Middle frontal gyrus (tissue), 1 donor: ENCODE data around the gene IL13.
"Not testable (repeated sequence)": the region's sequence is repeated elsewhere in the genome, so short reads cannot be mapped to it uniquely, and the experiment has no call there.

Source experiments
- DNase-seq: peaks from one replicate; pipeline ENCODE4 v3.0.0-alpha.2; 2015; ENCODE audit warnings: low spot score; ENCODE audit errors: extremely low spot score

The IL13 gene

GRCh38 chr5:132657676-132658380, at the start of gene IL13:
Gene IL13, plus strand, starts transcription at chr5:132658173. Its CDS starts 14 bp downstream, at chr5:132658187.
- DNase-seq: no peak

- DNase-seq: no peak
Observed at GRCh38 chr5:132611965-132612364, 46.0 kb upstream of the IL13 start.

DNA sequence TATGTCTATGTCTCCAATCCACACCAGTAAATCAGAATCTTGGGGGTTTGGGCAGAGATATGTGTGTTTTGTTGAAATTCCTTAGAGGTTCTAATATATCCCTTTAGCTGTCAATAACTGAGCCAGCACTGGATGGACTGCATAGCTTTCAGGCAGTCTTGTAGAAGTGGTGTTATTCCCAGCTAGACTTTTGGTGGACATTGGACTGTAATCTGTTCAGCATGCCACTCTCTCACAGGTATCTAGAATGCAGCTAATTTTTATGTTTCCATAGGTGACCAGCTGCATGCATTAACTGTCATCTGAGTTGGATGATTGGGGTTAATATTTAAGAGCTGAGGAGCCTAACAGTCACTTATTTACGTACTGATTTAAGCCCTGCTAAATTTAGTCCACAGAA, 45.1 kb upstream of the IL13 start:
- DNase-seq: no peak

DNA sequence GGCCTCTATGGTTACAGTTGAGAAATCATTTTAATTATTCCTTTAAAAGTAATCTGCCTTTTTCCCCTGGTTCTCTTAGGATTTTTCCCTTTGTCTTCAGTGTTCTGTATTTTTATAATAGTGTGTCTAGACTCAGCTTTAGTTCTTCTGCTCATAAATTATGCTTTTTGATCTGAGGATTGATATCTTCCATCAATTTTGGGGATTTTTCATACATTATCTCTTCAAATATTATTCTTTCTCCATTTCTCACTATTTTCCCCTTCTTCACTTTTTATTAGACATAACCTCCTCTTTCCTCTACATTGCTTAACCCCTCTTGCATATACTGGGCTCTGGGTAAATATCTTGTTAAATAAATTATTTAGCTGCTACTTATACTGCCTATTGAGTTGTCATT, 36.3 kb upstream of the IL13 start:
- no peak for DNase-seq

DNA sequence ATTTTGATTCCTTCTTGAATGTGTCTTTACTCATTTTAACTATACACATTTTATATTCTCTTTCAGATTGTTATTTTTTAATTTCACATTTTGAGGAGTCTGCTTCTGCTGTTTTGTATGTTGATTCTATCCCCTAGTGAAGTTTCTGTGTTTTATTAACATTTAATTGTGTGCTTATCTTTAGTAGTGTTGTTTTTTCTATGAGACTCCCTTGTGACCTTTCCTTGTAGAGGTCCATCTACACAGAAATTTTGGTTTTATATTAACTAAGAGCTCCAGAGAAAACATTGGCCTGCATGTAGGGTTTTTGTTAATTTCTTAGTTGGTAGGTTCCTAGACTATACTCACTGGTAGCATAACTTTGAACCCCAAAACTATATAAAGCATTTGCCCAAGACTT, 35.4 kb upstream of the IL13 start:
- no peak for DNase-seq

DNA sequence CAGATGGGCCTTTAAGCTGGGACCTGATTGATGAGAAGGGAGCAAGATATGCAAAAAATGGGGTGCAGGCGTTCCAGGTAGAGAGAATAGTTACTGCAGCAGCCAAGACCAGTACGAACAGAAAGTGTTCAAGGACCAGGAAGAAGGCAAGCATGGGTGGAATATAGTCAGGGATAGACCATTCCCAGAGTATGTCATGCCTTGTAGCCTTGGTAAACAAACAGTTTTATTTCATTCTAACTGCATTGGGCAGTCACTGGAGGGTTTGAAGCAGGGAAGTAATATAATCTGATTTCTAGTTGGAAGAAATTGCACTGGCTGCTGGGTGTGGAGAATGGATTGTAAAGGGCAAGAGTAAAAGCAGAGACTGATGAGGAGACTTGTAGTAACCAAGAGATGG, 30.5 kb upstream of the IL13 start:
- DNase-seq: no peak

DNA sequence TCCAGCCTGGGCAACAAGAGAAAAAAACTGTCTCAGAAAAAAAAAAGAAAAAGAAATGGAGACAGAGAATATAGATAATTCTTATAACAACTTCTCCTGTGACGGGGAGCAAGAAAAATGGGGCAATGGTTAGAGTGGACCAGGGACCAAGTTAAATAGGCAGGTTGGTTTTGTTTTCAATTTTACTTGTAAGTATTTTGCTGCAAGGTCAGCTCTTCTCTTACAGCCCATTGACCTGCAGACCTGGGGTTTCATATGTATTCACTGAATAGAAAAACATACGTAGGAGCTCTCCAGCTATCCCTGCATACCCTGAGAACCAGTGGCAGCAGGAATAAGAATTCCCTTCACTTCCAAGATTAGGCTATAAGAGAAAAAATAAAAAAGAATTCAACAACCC, 29.2 kb upstream of the IL13 start:
- no peak for DNase-seq

GRCh38 chr5:132629230-132629944, 28.6 kb upstream of the IL13 start:
- no peak for DNase-seq

GRCh38 chr5:132633587-132633986, 24.4 kb upstream of the IL13 start:
- not testable (repeated sequence) for DNase-seq

DNA sequence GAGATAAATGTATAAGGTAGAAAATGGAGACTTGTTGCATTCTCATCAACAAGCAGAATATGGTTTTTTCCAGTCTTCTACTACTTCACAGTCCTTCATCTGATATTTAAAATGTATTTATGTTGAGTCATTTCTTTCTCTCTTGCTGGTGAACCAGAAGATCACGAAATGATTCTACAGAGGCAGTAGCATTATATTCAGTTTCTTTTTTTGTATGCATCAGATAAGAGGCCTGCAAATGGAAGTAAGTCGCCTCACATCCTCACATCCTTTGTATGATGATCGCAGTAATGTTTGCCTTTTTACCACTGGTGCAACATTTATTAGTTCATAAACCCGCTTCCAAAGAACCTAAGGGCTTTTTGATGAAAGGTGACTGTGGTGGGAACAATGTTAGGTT, 22.1 kb upstream of the IL13 start:
- DNase-seq: no peak

- no peak for DNase-seq
Observed at GRCh38 chr5:132637241-132637640, 20.7 kb upstream of the IL13 start.

DNA sequence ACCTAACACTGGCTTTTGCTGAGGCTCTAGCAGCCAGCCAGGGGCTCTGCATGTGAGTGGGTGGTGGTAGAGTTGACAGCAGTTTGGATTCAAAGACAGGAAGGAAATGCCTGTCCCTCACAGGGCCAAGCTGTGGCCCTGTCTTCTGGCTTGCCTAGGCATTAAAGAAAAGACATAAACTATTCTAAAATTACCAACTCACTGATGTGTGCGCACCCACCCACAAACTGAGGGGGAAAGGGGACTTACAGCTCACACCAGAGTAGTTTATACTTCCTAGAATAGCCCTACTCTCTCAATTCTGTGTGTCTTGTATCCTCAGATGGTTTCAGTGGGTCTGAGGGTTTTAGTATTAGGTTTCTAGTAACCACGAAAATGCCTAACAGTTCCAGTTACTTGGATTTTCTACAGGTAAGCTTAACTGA, 18.3 kb upstream of the IL13 start:
- no peak for DNase-seq

- no peak for DNase-seq
Observed at GRCh38 chr5:132640613-132641012, 17.4 kb upstream of the IL13 start.

DNA sequence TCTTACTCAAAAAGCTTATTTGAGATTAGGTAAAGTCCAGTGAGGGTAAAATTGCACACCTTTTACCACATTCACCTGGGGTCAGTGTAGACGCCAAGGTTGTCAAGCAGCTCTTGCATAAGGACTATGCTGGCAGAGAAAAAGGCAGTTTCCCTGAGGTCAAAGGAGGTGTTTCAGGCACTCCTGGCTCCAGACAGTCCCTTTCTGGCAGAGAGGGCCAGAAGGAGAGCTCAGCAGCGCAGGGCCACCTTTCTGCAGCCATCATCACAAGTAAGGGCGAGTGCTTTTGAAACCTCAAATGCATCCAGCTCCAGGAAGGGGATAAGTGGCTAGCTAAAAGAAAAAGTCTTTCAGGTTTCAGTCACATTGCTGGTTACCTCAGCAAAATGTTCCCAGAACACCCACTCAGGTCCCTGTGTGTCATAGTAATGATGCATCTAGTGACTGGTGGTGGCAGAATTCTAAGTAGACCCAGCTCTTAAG, 16.7 kb upstream of the IL13 start:
- DNase-seq: no peak

DNA sequence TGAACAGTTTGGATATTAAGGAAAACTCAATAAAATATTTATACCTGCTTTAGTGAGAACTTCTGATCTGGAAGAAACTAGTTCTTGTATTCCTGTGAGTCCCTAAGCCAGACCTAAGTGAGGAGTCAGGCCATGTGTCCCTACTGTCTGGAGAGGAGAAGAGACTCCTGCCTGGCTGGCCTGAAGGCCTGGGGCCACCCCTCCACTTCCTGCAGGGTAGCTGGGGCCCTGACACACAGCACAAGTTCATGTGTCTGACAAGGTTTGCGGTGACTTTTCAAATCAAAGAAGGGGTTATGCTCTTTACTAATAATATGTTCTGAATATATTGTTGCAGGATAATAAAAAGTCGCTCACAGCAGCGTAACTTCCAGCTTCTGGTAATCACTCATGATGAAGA, 16.1 kb upstream of the IL13 start:
- no peak for DNase-seq

- no peak for DNase-seq
Observed at GRCh38 chr5:132644177-132644576, 13.8 kb upstream of the IL13 start.

DNA sequence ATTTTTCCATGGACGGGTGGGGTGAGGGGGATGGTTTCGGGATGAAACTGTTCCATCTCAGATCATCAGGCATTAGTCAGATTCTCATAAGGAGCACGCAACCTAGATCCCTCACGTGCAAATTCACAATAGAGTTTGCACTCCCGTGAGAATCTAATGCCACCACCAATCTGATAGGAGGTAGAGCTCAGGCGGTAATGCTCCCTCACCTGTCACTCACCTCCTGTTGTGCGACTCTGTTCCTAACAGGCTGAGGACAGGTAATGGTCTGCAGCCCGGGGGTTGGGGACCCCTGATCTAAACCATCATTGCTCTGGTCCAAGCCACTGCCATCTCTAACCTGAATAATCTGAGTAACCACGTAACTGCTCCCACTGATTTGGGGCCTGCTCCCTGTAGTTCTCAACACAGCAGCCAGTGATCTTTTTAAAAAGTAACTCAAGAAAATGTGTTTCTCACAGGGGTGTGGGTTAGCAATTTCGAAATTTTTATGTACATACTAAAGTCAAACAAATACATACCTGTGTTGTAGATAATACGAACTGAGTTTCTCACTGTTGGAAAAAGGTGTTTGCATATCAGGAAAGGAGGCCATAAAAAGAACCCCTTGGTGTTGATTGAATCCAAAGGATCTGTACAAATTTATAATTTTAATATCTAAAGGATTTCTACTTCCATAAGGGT, 11.2 kb upstream of the IL13 start:
- DNase-seq: no peak

GRCh38 chr5:132647473-132647872, 10.5 kb upstream of the IL13 start:
- DNase-seq: no peak

- no peak for DNase-seq
Observed at GRCh38 chr5:132648355-132648754, 9.6 kb upstream of the IL13 start.

- no peak for DNase-seq
Observed at GRCh38 chr5:132651838-132652469, 6.0 kb upstream of the IL13 start.

DNA sequence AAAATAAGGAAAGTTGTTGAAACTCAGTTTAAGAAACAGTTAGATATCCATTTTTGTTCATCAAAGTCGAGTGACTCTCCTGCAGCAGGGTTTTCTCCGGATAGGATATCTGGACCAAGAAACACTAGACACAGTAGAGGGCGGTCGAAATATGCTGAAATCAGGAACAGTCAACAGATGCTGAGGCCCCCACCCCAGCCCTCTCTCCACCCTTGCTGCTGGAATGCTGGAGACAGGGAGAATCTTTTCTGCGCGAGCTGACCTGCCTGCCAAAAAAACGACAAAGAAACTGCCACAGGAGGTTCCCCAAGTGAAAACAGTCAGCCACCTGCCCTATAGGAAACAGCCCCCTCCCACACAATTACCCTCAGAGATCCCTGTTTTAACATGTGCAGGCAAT, 4.3 kb upstream of the IL13 start:
- no peak for DNase-seq
